Neutrophil (primary cell): Measurements from ENCODE around the gene FERMT3.
A peak's percentile ranks its signal among the peaks of the same experiment; 100 is the strongest.

Experiments used
- H3K27ac ChIP-seq: fragments of 200-600 bp; sonication (generic); 2 replicates; pipeline ENCODE4 v1.5.1; 2016; ENCODE audit warnings: mild to moderate bottlenecking, moderate library complexity
- H3K27me3 ChIP-seq: fragments of 200-600 bp; sonication (generic); 2 replicates; pipeline ENCODE4 v1.6.0; 2016; ENCODE audit warnings: mild to moderate bottlenecking
- H3K36me3 ChIP-seq: fragments of 200-600 bp; sonication (generic); 2 replicates; pipeline ENCODE4 v1.5.1; 2017
- H3K4me1 ChIP-seq, 2 experiments: fragments of 200-600 bp in 1 of 2; sonication (generic) in 1 of 2; 1 replicate in 1 of 2; 2 replicates in 1 of 2; pipeline versions ENCODE4 v1.5.1 to v1.6.1; 2013 to 2016; ENCODE audit warnings: low read depth in 1 of 2, low read length in 1 of 2, mild to moderate bottlenecking in 1 of 2, moderate library complexity in 1 of 2; ENCODE audit not compliant: control insufficient read depth in 1 of 2, insufficient read depth in 1 of 2
- H3K4me3 ChIP-seq, 2 experiments: fragments of 200-600 bp in 1 of 2; sonication (generic) in 1 of 2; 1 replicate in 1 of 2; 2 replicates in 1 of 2; pipeline ENCODE4 v1.5.1; 2013 to 2016; ENCODE audit warnings: low read depth in 1 of 2, low read length in 1 of 2, mild to moderate bottlenecking in 1 of 2, moderate library complexity in 1 of 2
- H3K9me3 ChIP-seq: fragments of 200-600 bp; sonication (generic); 2 replicates; pipeline ENCODE4 v1.5.1; 2016
- CTCF ChIP-seq: fragments of 200-600 bp; sonication (generic); IDR thresholded peaks from 2 replicates; pipeline ENCODE4 v1.5.1; 2016; ENCODE audit warnings: antibody characterized with exemption

FERMT3 gene

GRCh38 chr11:64209563-64209843, 3.0 kb downstream of the FERMT3 start:
- Histone ChIP-seq H3K4me3 (peak overlapping the region; percentile 90 to 100), H3K4me1 (peaks cover 73 to 74% of the 10 kb centered on the region in 2 experiments), H3K9me3 (no peaks in the 10 kb centered on the region), H3K27ac (peak overlapping the region; percentile 99), H3K27me3 (no peaks in the 10 kb centered on the region), H3K36me3 (peaks cover 46% of the 10 kb centered on the region)
- TF ChIP-seq CTCF = no peak

- peaks cover 56% of the 10 kb centered on the region for H3K36me3 ChIP-seq
- TF ChIP-seq CTCF = no peak
- H3K4me1 ChIP-seq = peaks cover 63 to 70% of the 10 kb centered on the region in 2 experiments
- no peaks in the 10 kb centered on the region for H3K27me3 ChIP-seq
- H3K4me3 ChIP-seq = no peak overlapping the region
- H3K27ac ChIP-seq = peak overlapping the region; percentile 99
- H3K9me3 ChIP-seq = no peaks in the 10 kb centered on the region
Measured at GRCh38 chr11:64210301-64211020, 3.9 kb downstream of the FERMT3 start.

GRCh38 chr11:64211181-64211872, 4.8 kb downstream of the FERMT3 start:
- H3K4me3 ChIP-seq = no peak overlapping the region
- H3K27ac ChIP-seq = peak overlapping the region; percentile 99
- H3K4me1 ChIP-seq = peaks cover 55 to 61% of the 10 kb centered on the region in 2 experiments
- no peaks in the 10 kb centered on the region for H3K9me3 ChIP-seq
- no peak for TF ChIP-seq CTCF
- H3K36me3 ChIP-seq = peaks cover 64% of the 10 kb centered on the region
- H3K27me3 ChIP-seq = no peaks in the 10 kb centered on the region

GRCh38 chr11:64216879-64217278, 10.4 kb downstream of the FERMT3 start:
- Histone ChIP-seq H3K4me1 (peaks cover 13 to 17% of the 10 kb centered on the region in 2 experiments), H3K4me3 (no peak overlapping the region), H3K27me3 (no peaks in the 10 kb centered on the region), H3K9me3 (no peaks in the 10 kb centered on the region), H3K36me3 (peaks cover 92% of the 10 kb centered on the region), H3K27ac (peak overlapping the region; percentile 41)
- no peak for TF ChIP-seq CTCF

GRCh38 chr11:64218628-64219353, 12.3 kb downstream of the FERMT3 start:
- Histone ChIP-seq H3K4me1 (peaks cover 0 to 5% of the 10 kb centered on the region in 2 experiments), H3K9me3 (no peaks in the 10 kb centered on the region), H3K27me3 (no peaks in the 10 kb centered on the region), H3K36me3 (peaks cover 98% of the 10 kb centered on the region), H3K27ac (peak overlapping the region; percentile 38), H3K4me3 (no peak overlapping the region)
- no peak for TF ChIP-seq CTCF
